Measurements from ENCODE around the gene OCIAD1. TPM values are rescaled to one million over a fixed set of nuclear protein-coding genes. Genes with fewer than 3 reads are reported as not detected.
A peak's percentile ranks its signal among the peaks of the same experiment; 100 is the strongest.

Gene OCIAD1
- 10 to 100 TPM; 57.4 to 85.4 TPM for total RNA-seq

- Histone ChIP-seq H3K4me3 (peak within 1 kb of the TSS; percentile 65 to 91), H3K27me3 (no peaks in the 10 kb centered on the region), H3K9me3 (no peaks in the 10 kb centered on the region), H3K36me3 (replicated peaks in 1 of 2; ENCODE audit: insufficient read depth in 1 of 2, low read depth in 2 of 2) (peaks cover 7 to 10% of the 10 kb centered on the region in 2 donors), H3K4me1 (peaks cover 12% of the 10 kb centered on the region), H3K27ac (peak within 1 kb of the TSS; percentile 72 to 94 (median 92))
- ATAC-seq (peak; percentile 100), DNase-seq (peak; percentile 97 to 100 (median 99))
- TF ChIP-seq CTCF (IDR thresholded peaks at IDR 0.05) (no peak), POLR2A (IDR thresholded peaks at IDR 0.05) (peak; percentile 8 to 62 (median 61))
- intact Hi-C loops (cut with DNase I) = no loop called here
- 0 to 1% methylated on average over 39 to 56 of the region's 56 CpGs for WGBS, 2 donors
Measured at GRCh38 chr4:48830706-48831531, at the start of gene OCIAD1. Gene OCIAD1 (plus strand): TSS chr4:48831088. CDS start chr4:48832625, 1,537 bp downstream.

- TF ChIP-seq POLR2A (IDR thresholded peaks at IDR 0.05) = no peak
- no peak for TF ChIP-seq CTCF (IDR thresholded peaks at IDR 0.05)
- DNase-seq = no peak
- Histone ChIP-seq H3K27me3 (no peaks in the 10 kb centered on the region), H3K36me3 (replicated peaks in 1 of 2; ENCODE audit: insufficient read depth in 1 of 2, low read depth in 2 of 2) (no peaks in the 10 kb centered on the region), H3K4me1 (peaks cover 14% of the 10 kb centered on the region), H3K9me3 (no peaks in the 10 kb centered on the region), H3K27ac (no peak overlapping the region), H3K4me3 (no peak overlapping the region)
- intact Hi-C loops (cut with DNase I) = no loop called here
- ATAC-seq = no peak
Measured at GRCh38 chr4:48781968-48782367, 48.9 kb upstream of the OCIAD1 start.

- H3K9me3 ChIP-seq = no peaks in the 10 kb centered on the region
- no peaks in the 10 kb centered on the region for H3K27me3 ChIP-seq
- intact Hi-C loops (cut with DNase I) = no loop called here
- no peak overlapping the region for H3K4me3 ChIP-seq
- TF ChIP-seq POLR2A (IDR thresholded peaks at IDR 0.05) (no peak), CTCF (IDR thresholded peaks at IDR 0.05) (no peak)
- no peak for ATAC-seq
- DNase-seq = no peak
- no peak overlapping the region for H3K27ac ChIP-seq
- H3K36me3 ChIP-seq (replicated peaks in 1 of 2; ENCODE audit: insufficient read depth in 1 of 2, low read depth in 2 of 2) = no peaks in the 10 kb centered on the region
- no peaks in the 10 kb centered on the region for H3K4me1 ChIP-seq
Measured at GRCh38 chr4:48785302-48785701, 45.6 kb upstream of the OCIAD1 start.

- Histone ChIP-seq H3K27ac (no peak overlapping the region), H3K4me3 (no peak overlapping the region), H3K9me3 (no peaks in the 10 kb centered on the region), H3K4me1 (no peaks in the 10 kb centered on the region), H3K27me3 (no peaks in the 10 kb centered on the region), H3K36me3 (replicated peaks in 1 of 2; ENCODE audit: insufficient read depth in 1 of 2, low read depth in 2 of 2) (no peaks in the 10 kb centered on the region)
- ATAC-seq = no peak
- intact Hi-C loops (cut with DNase I) = no loop called here
- no peak for TF ChIP-seq POLR2A (IDR thresholded peaks at IDR 0.05)
- TF ChIP-seq CTCF (IDR thresholded peaks at IDR 0.05) = no peak
- DNase-seq = no peak
- WGBS, 2 donors = 87 to 89% methylated on average over 2 of the region's 2 CpGs
Measured at GRCh38 chr4:48786549-48786948, 44.3 kb upstream of the OCIAD1 start.

GRCh38 chr4:48787056-48787455 is 43.8 kb upstream of the OCIAD1 start:
- no peaks in the 10 kb centered on the region for H3K36me3 ChIP-seq (replicated peaks in 1 of 2; ENCODE audit: insufficient read depth in 1 of 2, low read depth in 2 of 2)
- no peaks in the 10 kb centered on the region for H3K9me3 ChIP-seq
- H3K4me1 ChIP-seq = no peaks in the 10 kb centered on the region
- no peak for ATAC-seq
- DNase-seq = no peak
- H3K27me3 ChIP-seq = no peaks in the 10 kb centered on the region
- intact Hi-C loops (cut with DNase I) = no loop called here
- no peak overlapping the region for H3K4me3 ChIP-seq
- TF ChIP-seq POLR2A (IDR thresholded peaks at IDR 0.05) (no peak), CTCF (IDR thresholded peaks at IDR 0.05) (no peak)
- 65 to 69% methylated on average over 1 of the region's 1 CpG for WGBS, 2 donors
- no peak overlapping the region for H3K27ac ChIP-seq
